Left lung (tissue), 10 donors: ENCODE data around the gene PEX7. TPM values are rescaled to one million over a fixed set of nuclear protein-coding genes. Genes with fewer than 3 reads are reported as not detected.

Experiments
- ATAC-seq: fragments of 200-7000 bp; cut with Tn5 transposase; one replicate; pipeline ENCODE4 v1.9.1; 2020; ENCODE audit warnings: moderate library complexity
- DNase-seq, 4 donors: peaks; one replicate each; pipeline ENCODE4 v3.0.0-alpha.2; 2013 to 2020
- H3K27ac ChIP-seq, 2 donors: fragments of 200-600 bp; sonication (generic) in 1 of 2; one replicate each; pipeline versions ENCODE4 v1.5.0 to v1.8.0; 2020 to 2021
- H3K27me3 ChIP-seq, 2 donors: fragments of 200-600 bp; sonication (generic) in 1 of 2; one replicate each; pipeline versions ENCODE4 v1.5.0 to v1.8.0; 2020 to 2021
- H3K36me3 ChIP-seq, 2 donors: fragments of 200-600 bp; sonication (generic) in 1 of 2; one replicate each; pipeline versions ENCODE4 v1.5.0 to v1.8.0; 2020 to 2021
- H3K4me1 ChIP-seq, 2 donors: fragments of 200-600 bp; one replicate each; pipeline ENCODE4 v1.8.0; 2021
- H3K4me3 ChIP-seq, 2 donors: fragments of 200-600 bp; sonication (generic) in 1 of 2; one replicate each; pipeline versions ENCODE4 v1.5.0 to v1.8.0; 2020 to 2021; ENCODE audit warnings: mild to moderate bottlenecking in 1 of 2
- H3K9me3 ChIP-seq, 2 donors: fragments of 200-600 bp; sonication (generic) in 1 of 2; one replicate each; pipeline versions ENCODE4 v1.5.0 to v1.8.0; 2020 to 2021
- CTCF ChIP-seq, 2 donors: fragments of 200-600 bp; sonication (generic) in 1 of 2; IDR thresholded peaks; one replicate each; pipeline versions ENCODE4 v1.5.0 to v1.8.0; 2021; ENCODE audit warnings: antibody characterized with exemption in 2 of 2
- intact Hi-C, 2 donors: fragments of 100-400 bp; cut with DNase I; formaldehyde crosslinking; loops; one replicate each; pipeline versions ENCODE4 v1.11.2 to v1.14.2; 2022
- polyA plus RNA-seq, 6 donors: library from polyadenylated mRNA; unstranded; fragments of 120-200 nt; gene quantifications; one replicate each; pipeline ENCODE4 v1.2.1, GENCODE V29; 2013; ENCODE audit not compliant: insufficient read length in 6 of 6
- total RNA-seq, 2 donors: library from RNA; stranded (reverse); fragmentation: NEBNext Ultra II Directional; extraction: Animal tissue kit (Norgen Biotek cat#: 25700); gene quantifications; one replicate each; pipeline ENCODE4 v1.2.1, GENCODE V29; 2021
- donor health status: DM: no; HTN: yes; CAD: no.
- donor health status: DM: no; HTN: no; CAD: no.

PEX7 gene
- total and polyA plus RNA-seq, 8 donors = 6.8 to 12.0 (median 8.8) TPM

GRCh38 chr6:136790411-136791295, 31.7 kb upstream of the PEX7 start:
- no peak for TF ChIP-seq CTCF (IDR thresholded peaks at IDR 0.05)
- H3K27me3 ChIP-seq = no peaks in the 10 kb centered on the region
- intact Hi-C loops = loop anchor here in 1 of 2 donors (10.0 kb wide), 1 partner anchor 186 kb away; no protein-coding TSS in a partner anchor
- peak overlapping the region; percentile 86 to 91 for H3K4me3 ChIP-seq
- H3K4me1 ChIP-seq = peaks cover 6 to 64% of the 10 kb centered on the region in 2 donors
- H3K9me3 ChIP-seq = no peaks in the 10 kb centered on the region
- H3K27ac ChIP-seq = peak overlapping the region; percentile 96 to 99
- ATAC-seq = no peak
- H3K36me3 ChIP-seq = no peaks in the 10 kb centered on the region
- DNase-seq = no peak

GRCh38 chr6:136791296-136792094, 30.9 kb upstream of the PEX7 start:
- intact Hi-C loops = loop anchor here in 1 of 2 donors (2.0 to 10.0 kb wide), 2 partner anchors 147 to 187 kb away; no protein-coding TSS in a partner anchor
- Histone ChIP-seq H3K4me1 (peaks cover 6 to 55% of the 10 kb centered on the region in 2 donors), H3K4me3 (peak overlapping the region; percentile 86 to 91), H3K27me3 (no peaks in the 10 kb centered on the region), H3K9me3 (no peaks in the 10 kb centered on the region), H3K27ac (peak overlapping the region; percentile 96 to 99), H3K36me3 (no peaks in the 10 kb centered on the region)
- DNase-seq (peak; percentile 42 to 91 (median 74)), ATAC-seq (peak; percentile 54)
- TF ChIP-seq CTCF (IDR thresholded peaks at IDR 0.05) = no peak

GRCh38 chr6:136792095-136792409, 30.3 kb upstream of the PEX7 start:
- intact Hi-C loops = loop anchor here in 1 of 2 donors (2.0 to 10.0 kb wide), 2 partner anchors 147 to 187 kb away; no protein-coding TSS in a partner anchor
- Histone ChIP-seq H3K36me3 (no peaks in the 10 kb centered on the region), H3K4me1 (peaks cover 6 to 50% of the 10 kb centered on the region in 2 donors), H3K9me3 (no peaks in the 10 kb centered on the region), H3K27ac (peak overlapping the region; percentile 96 to 99), H3K4me3 (peak overlapping the region; percentile 86 to 91), H3K27me3 (no peaks in the 10 kb centered on the region)
- DNase-seq (no peak), ATAC-seq (no peak)
- TF ChIP-seq CTCF (IDR thresholded peaks at IDR 0.05) = no peak

GRCh38 chr6:136792410-136793262, 29.8 kb upstream of the PEX7 start, which contains the start of gene MAP3K5:
TSS of gene MAP3K5 (minus strand) at chr6:136792477. CDS start at chr6:136792157, 320 bp downstream.
- Histone ChIP-seq H3K9me3 (no peaks in the 10 kb centered on the region), H3K27ac (peak within 1 kb of the TSS; percentile 96 to 99), H3K27me3 (no peaks in the 10 kb centered on the region), H3K4me1 (peaks cover 6 to 44% of the 10 kb centered on the region in 2 donors), H3K36me3 (no peaks in the 10 kb centered on the region), H3K4me3 (peak within 1 kb of the TSS; percentile 86 to 91)
- intact Hi-C loops = loop anchor here in 1 of 2 donors (2.0 to 10.0 kb wide), 2 partner anchors 148 to 188 kb away; no protein-coding TSS in a partner anchor
- TF ChIP-seq CTCF (IDR thresholded peaks at IDR 0.05) = peak; percentile 70 to 82
- ATAC-seq = peak; percentile 90
- DNase-seq = peak; percentile 83 to 99 (median 92)
